GM12891 (cell line): Measurements from ENCODE around the gene DERL3.

Experiments used
- POLR2A ChIP-seq: IDR thresholded peaks from 2 replicates; pipeline ENCODE4 v1.6.1; 2011; ENCODE audit warnings: low read depth, low read length, control low read depth
- SPI1 ChIP-seq: IDR thresholded peaks from 2 replicates; pipeline ENCODE4 v1.6.1; 2011; ENCODE audit warnings: low read depth, low read length, control low read depth
- TAF1 ChIP-seq: IDR thresholded peaks from 2 replicates; pipeline ENCODE4 v1.6.1; 2011; ENCODE audit warnings: low read depth, low read length, control low read depth

GRCh38 chr22:23874871-23875270 lies 36.1 kb upstream of the DERL3 start:
- no peak for TF ChIP-seq POLR2A
- TF ChIP-seq SPI1 = 0 out of 2 replicates have a peak, but pooled peaks have one; percentile 5
- no peak for TF ChIP-seq TAF1
